Chondrocyte (in vitro differentiated cells): ENCODE measurements around the gene LMF1. TPM values are rescaled to one million over a fixed set of nuclear protein-coding genes. Genes with fewer than 3 reads are reported as not detected.

Experiments
- DNase-seq: peaks from one replicate; pipeline ENCODE4 v3.0.0; 2021; ENCODE audit warnings: mixed read lengths, low spot score
- H3K27ac Mint-ChIP-seq: one replicate; pipeline ENCODE4 v1.8.0; 2021; ENCODE audit warnings: mild to moderate bottlenecking, moderate library complexity, mixed read lengths; ENCODE audit not compliant: unreplicated experiment
- H3K27me3 Mint-ChIP-seq: 2 replicates; pipeline ENCODE4 v1.8.0; 2021; ENCODE audit warnings: low read depth, mixed read lengths
- H3K36me3 Mint-ChIP-seq: 2 replicates; pipeline ENCODE4 v1.8.0; 2021; ENCODE audit warnings: low read depth, mixed read lengths
- H3K4me1 Mint-ChIP-seq: 2 replicates; pipeline ENCODE4 v1.8.0; 2021; ENCODE audit warnings: low read depth, mild to moderate bottlenecking, mixed read lengths
- H3K4me3 Mint-ChIP-seq: one replicate; pipeline ENCODE4 v1.8.0; 2021; ENCODE audit warnings: mild to moderate bottlenecking, moderate library complexity, mixed read lengths; ENCODE audit not compliant: unreplicated experiment
- H3K9me3 Mint-ChIP-seq: 2 replicates; pipeline ENCODE4 v1.8.0; 2021; ENCODE audit warnings: low read depth, mixed read lengths
- CTCF ChIP-seq: fragments of 200-600 bp; sonication (generic); IDR thresholded peaks from 2 replicates; pipeline ENCODE4 v1.5.0; 2021; ENCODE audit warnings: antibody characterized with exemption, mild to moderate bottlenecking, moderate library complexity
- total RNA-seq: library from RNA; stranded (reverse); gene quantifications from 3 replicates; pipeline ENCODE4 v1.2.1, GENCODE V29; 2021

LMF1 gene
- total RNA-seq, 1 donor from 2014 or later, result 21.6 TPM

- H3K9me3 Mint-ChIP-seq, result peaks cover 22% of the 10 kb centered on the region
- H3K4me1 Mint-ChIP-seq, result no peaks in the 10 kb centered on the region
- H3K27me3 Mint-ChIP-seq, result no peaks in the 10 kb centered on the region
- no peak for TF ChIP-seq CTCF
- H3K4me3 Mint-ChIP-seq, result no peak overlapping the region
- peaks cover 9% of the 10 kb centered on the region for H3K36me3 Mint-ChIP-seq
- no peak for DNase-seq
- H3K27ac Mint-ChIP-seq, result no peak overlapping the region
Observed at GRCh38 chr16:848510-849253, 122.1 kb downstream of the LMF1 start.

- Mint-ChIP-seq H3K27me3 (no peaks in the 10 kb centered on the region), H3K4me1 (no peaks in the 10 kb centered on the region), H3K4me3 (no peak overlapping the region), H3K27ac (no peak overlapping the region), H3K36me3 (peaks cover 9% of the 10 kb centered on the region), H3K9me3 (peaks cover 22% of the 10 kb centered on the region)
- DNase-seq, result no peak
- TF ChIP-seq CTCF, result no peak
Observed at GRCh38 chr16:847681-848445, 122.9 kb downstream of the LMF1 start.

GRCh38 chr16:847151-847550, 123.6 kb downstream of the LMF1 start:
- H3K27me3 Mint-ChIP-seq, result peaks cover 3% of the 10 kb centered on the region
- no peak overlapping the region for H3K4me3 Mint-ChIP-seq
- no peaks in the 10 kb centered on the region for H3K4me1 Mint-ChIP-seq
- TF ChIP-seq CTCF, result no peak
- peaks cover 22% of the 10 kb centered on the region for H3K9me3 Mint-ChIP-seq
- DNase-seq, result no peak
- peaks cover 9% of the 10 kb centered on the region for H3K36me3 Mint-ChIP-seq
- no peak overlapping the region for H3K27ac Mint-ChIP-seq

- no peak for TF ChIP-seq CTCF
- Mint-ChIP-seq H3K27me3 (peaks cover 3% of the 10 kb centered on the region), H3K4me3 (no peak overlapping the region), H3K27ac (no peak overlapping the region), H3K36me3 (peaks cover 5% of the 10 kb centered on the region), H3K9me3 (peaks cover 16% of the 10 kb centered on the region), H3K4me1 (no peaks in the 10 kb centered on the region)
- no peak for DNase-seq
Observed at GRCh38 chr16:845351-845745, 125.4 kb downstream of the LMF1 start.

GRCh38 chr16:844638-845350, 126.0 kb downstream of the LMF1 start:
- no peak overlapping the region for H3K27ac Mint-ChIP-seq
- H3K4me1 Mint-ChIP-seq, result no peaks in the 10 kb centered on the region
- peaks cover 11% of the 10 kb centered on the region for H3K9me3 Mint-ChIP-seq
- no peak for TF ChIP-seq CTCF
- no peak overlapping the region for H3K4me3 Mint-ChIP-seq
- peaks cover 3% of the 10 kb centered on the region for H3K27me3 Mint-ChIP-seq
- no peak for DNase-seq
- no peaks in the 10 kb centered on the region for H3K36me3 Mint-ChIP-seq
